NT2/D1 (cell line): Measurements from ENCODE around the gene EFHC1.

ENCODE experiments used
- SUZ12 ChIP-seq: IDR thresholded peaks from 2 replicates; pipeline ENCODE4 v1.6.1; 2011; ENCODE audit not compliant: insufficient read length, insufficient read depth; ENCODE audit errors: extremely low read depth
- YY1 ChIP-seq: IDR thresholded peaks from 2 replicates; pipeline ENCODE4 v1.6.1; 2011; ENCODE audit not compliant: insufficient read length, insufficient read depth

- TF ChIP-seq SUZ12 (no peak), YY1 (no peak)
Observed at GRCh38 chr6:52541135-52541534, 121.0 kb downstream of the EFHC1 start.
